Fibroblast of the aortic adventitia (primary cell): ENCODE data around the gene SHH. TPM values are rescaled to one million over a fixed set of nuclear protein-coding genes. Genes with fewer than 3 reads are reported as not detected.

Source experiments
- DNase-seq: peaks from one replicate; pipeline ENCODE4 v3.0.0-alpha.2; 2010; ENCODE audit warnings: low read depth
- H3K4me3 ChIP-seq: 2 replicates; pipeline ENCODE4 v1.5.1; 2011; ENCODE audit warnings: low read depth, mild to moderate bottlenecking, control low read depth, low read length, moderate library complexity
- total RNA-seq: library from RNA; depleted of rRNA; stranded (reverse); fragments of >200 nt; gene quantifications from 2 replicates; pipeline ENCODE4 v1.2.3, GENCODE V29; 2012; ENCODE audit warnings: low replicate concordance
- TF ChIP-seq, protein P1 (sequence below): IDR thresholded peaks from 2 replicates; pipeline ENCODE4 v1.5.1; 2011; ENCODE audit warnings: mild to moderate bottlenecking, low read length, control low read depth, inconsistent platforms; ENCODE audit not compliant: insufficient read depth

Gene SHH
- total RNA-seq, 1 donor = 0.36 TPM

DNA sequence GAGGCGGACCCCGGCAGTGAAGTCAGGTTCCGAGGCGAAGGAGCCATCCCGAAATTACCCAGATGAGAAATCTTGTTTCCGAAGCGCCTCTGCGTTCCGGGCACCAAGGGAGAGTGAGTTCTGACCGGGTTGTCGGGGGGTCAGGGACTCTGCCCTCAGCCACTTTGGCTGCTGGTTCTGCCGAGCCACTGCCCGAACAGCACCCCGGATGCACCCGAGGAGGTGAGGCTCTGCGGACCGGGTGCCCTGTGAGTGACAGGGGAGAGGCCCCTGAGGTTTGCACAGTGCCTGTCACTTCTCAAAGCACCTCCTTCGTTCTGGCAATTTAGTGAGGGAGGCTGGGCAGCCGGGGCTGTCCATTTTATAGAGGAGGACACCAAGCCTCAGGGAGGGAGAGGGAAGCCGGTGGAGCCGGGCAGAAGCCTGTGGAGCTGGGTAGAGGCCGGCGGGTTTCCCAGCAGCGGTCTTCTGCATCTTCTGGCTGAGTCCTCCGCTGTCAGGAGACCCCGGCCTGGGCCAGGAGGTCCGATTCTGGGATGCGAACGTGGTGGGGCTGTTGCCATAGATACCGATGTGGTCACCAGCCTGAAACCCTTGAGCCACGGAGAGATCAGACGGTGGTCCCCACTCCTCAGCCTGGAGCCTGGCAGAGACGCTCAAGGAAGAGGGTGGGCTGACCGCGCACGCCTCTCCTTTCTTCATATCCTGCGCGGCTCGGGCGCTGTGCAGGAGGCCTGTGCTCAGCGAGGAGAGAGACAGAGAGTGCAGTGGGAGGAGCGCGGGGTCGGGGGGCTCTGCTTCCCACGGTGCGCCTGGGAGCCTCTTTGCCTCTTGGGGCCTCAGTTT is 18.9 kb upstream of the SHH start:
- no peak overlapping the region for H3K4me3 ChIP-seq
- TF ChIP-seq, protein P1, sequence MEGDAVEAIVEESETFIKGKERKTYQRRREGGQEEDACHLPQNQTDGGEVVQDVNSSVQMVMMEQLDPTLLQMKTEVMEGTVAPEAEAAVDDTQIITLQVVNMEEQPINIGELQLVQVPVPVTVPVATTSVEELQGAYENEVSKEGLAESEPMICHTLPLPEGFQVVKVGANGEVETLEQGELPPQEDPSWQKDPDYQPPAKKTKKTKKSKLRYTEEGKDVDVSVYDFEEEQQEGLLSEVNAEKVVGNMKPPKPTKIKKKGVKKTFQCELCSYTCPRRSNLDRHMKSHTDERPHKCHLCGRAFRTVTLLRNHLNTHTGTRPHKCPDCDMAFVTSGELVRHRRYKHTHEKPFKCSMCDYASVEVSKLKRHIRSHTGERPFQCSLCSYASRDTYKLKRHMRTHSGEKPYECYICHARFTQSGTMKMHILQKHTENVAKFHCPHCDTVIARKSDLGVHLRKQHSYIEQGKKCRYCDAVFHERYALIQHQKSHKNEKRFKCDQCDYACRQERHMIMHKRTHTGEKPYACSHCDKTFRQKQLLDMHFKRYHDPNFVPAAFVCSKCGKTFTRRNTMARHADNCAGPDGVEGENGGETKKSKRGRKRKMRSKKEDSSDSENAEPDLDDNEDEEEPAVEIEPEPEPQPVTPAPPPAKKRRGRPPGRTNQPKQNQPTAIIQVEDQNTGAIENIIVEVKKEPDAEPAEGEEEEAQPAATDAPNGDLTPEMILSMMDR = no peak
- DNase-seq = no peak

DNA sequence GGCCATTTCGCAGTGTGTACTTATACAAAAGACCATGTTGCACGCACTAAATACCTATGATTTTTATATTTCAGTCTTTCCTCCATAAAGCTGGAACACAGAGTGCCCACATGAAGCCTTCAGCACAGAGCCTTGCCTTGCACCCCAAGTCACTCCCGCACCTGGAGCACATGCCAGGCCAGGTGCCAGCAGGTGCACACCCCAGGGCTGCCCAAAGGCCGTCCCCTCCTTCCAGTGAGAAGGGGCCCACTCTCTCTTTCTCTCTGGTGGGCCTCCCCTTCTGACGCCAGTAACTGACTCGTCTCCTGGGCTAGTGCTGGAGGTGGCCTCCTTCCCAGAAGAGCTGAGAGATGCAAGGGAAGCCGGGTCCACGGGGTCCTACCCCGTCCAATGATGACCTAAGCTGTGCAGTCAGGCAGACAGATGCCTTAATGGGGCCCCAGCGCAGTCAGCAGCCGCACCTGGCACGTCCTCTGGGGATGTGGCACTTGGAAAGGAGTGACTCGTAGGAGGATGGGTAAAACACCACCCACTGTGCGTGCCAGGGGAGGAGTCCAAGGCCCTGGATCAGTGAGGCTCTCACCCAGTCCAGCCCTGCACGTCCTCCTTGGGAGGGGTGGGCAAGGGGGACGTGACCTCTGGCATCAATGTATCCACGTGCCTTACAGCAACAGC is 17.7 kb upstream of the SHH start:
- TF ChIP-seq, protein P1 = no peak

DNA sequence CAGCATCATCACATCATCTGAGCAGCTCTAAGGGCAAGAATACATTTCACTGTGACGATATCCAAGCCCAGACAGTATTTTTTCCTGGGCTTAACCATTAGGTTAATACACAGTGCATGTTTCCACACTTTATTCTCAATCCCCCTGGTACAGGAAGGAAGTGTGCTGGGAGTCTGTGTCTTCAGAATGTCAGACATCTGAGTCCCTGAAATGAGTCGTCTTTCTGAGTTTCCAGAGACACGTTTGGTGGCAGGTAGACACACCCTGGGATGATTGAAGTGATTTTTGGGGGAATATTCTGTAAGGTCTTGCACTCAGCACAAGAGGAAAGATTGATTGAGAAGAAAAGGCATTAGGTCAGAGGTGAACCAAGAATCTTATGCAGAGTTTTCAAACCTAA is 13.1 kb upstream of the SHH start:
- DNase-seq = no peak
- TF ChIP-seq, protein P1 = no peak
- no peak overlapping the region for H3K4me3 ChIP-seq

More for the DNA sequence above, 17.7 kb upstream of the SHH start:
- H3K4me3 ChIP-seq = no peak overlapping the region
- no peak for DNase-seq

DNA sequence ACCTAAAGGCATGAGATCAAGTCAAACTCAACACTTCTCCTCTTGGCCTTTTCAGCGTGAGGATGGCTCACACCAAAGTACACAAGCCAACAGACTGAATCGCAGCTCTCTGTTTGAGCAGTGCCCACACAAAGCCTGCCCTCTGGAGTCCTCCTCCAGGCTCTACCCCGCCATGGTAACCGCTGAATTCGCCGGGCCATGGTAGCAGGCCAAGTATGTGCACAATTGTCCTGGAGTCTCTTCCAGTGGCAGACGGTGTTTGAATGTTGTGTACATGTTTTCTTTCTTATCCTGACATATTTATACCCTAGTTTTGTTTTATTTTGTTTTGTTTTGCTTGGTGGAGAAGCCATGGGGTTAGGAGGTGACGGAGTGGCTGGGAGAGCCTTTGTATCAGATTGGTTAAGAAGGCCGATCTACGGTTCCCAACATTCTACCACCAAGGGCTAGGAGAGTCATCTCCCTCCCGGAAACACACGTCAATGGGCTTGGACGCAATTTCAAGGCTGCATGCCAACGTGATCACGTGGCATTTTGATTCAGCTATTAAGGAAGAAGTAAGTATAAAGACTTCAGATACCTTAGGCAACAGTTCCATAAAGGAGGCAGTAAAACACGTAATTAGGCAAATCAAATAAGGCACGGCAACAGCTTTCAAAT is 12.1 kb upstream of the SHH start:
- TF ChIP-seq, protein P1 = no peak
- DNase-seq = no peak
- no peak overlapping the region for H3K4me3 ChIP-seq

DNA sequence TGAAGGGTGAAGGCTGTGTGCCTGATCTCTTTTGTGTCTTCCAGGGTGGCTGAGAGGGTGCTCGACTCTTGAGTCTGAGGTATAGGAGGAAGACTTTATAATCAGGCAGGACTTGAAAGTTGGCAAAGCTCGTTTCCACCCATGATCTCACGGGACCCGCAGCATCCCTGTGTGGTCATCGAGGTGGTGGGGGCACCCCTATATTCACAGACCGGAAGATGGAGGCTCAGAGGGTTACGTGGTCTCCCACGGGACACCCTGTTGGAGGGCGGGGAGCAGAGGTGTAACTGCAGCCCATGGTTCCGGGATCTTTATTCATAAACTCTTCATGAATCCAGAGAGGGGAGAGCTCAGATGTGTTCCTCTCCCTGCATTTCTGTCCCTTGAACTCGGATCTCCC is 9.6 kb upstream of the SHH start:
- DNase-seq = no peak
- TF ChIP-seq, protein P1 = no peak
- no peak overlapping the region for H3K4me3 ChIP-seq

DNA sequence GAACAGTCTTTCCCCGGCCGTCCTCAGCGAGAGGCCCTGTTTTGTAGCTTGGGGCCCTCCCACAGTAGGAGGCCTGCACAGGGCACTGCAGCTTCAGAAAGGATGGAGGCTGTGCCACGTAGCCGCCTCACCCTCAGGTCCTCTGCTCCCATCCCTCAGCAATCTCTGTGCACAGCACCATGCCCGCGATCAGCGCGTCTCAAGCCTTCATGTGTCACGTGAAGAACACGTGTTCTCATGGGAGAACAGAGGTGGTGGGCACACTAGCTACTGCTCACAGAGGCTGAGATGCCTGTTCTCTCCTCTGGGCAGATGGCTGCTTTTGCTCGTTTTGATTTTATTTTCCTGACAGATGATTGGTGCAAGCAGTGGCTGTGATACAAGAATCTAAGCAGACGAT is 8.5 kb upstream of the SHH start:
- TF ChIP-seq, protein P1 = no peak
- no peak overlapping the region for H3K4me3 ChIP-seq
- DNase-seq = no peak
